K562 (cell line): ENCODE results near the gene ARHGEF7. TPM values are rescaled to one million over a fixed set of nuclear protein-coding genes. Genes with fewer than 3 reads are reported as not detected.

Experiments used
- ATAC-seq: fragments of 200-7000 bp; cut with Tn5 transposase; 3 replicates; pipeline ENCODE4 v1.9.1; 2020; ENCODE audit warnings: moderate library complexity
- BruUV-seq: library from RNA; stranded (reverse); fragments of 400-500 nt; replicated peaks from 2 replicates; lab custom pipeline; 2021; lab: Mats Ljungman, UMichigan
- CTCF ChIA-PET: fragments of 300-600 bp; formaldehyde crosslinking; extraction: SDS; loops from one replicate; lab custom pipeline; 2021; ENCODE audit warnings: low intra/inter-chr PET ratio; lab: Yijun Ruan, JAX
- POLR2A ChIA-PET: fragments of 300-600, 350-650 bp; sonication (Branson Sonifier 250); formaldehyde crosslinking; extraction: SDS; loops from one replicate; lab custom pipeline; 2021; ENCODE audit warnings: antibody characterized with exemption, inconsistent platforms; lab: Yijun Ruan, JAX
- DNase-seq, 4 experiments: peaks; one replicate each; pipeline versions ENCODE4 v3.0.0 to v3.0.0-alpha.2; 2011 to 2018; ENCODE audit warnings: low spot score in 3 of 4, mixed read lengths in 3 of 4; ENCODE audit errors: extremely low read depth in 1 of 4
- FAIRE-seq: peaks from 2 replicates; lab custom pipeline; 2011; peaks lifted over from hg19 to GRCh38; lab: Jason Lieb, UNC
- H2AFZ ChIP-seq: 2 replicates; pipeline ENCODE4 v1.6.0; 2011; ENCODE audit warnings: low read depth, low read length, control low read depth, inconsistent platforms
- H3K27ac ChIP-seq: fragments of 200-600 bp; 3 replicates; pipeline ENCODE4 v1.8.0; 2011; ENCODE audit warnings: low read depth, mild to moderate bottlenecking, control low read depth, inconsistent platforms, low read length, moderate library complexity, mixed read lengths; ENCODE audit errors: extremely low read depth
- H3K27me3 ChIP-seq, 2 experiments: fragments of 300-600 bp in 1 of 2; 2 replicates in 1 of 2; 3 replicates in 1 of 2; pipeline versions ENCODE4 v1.6.0 to v1.8.0; 2011; ENCODE audit warnings: inconsistent platforms in 2 of 2, low read length in 2 of 2, mild to moderate bottlenecking in 1 of 2, mixed read lengths in 1 of 2, moderate library complexity in 1 of 2; ENCODE audit not compliant: control insufficient read depth in 2 of 2, insufficient read depth in 2 of 2
- H3K36me3 ChIP-seq: fragments of 300-600 bp; 3 replicates; pipeline ENCODE4 v1.8.0; 2011; ENCODE audit warnings: mild to moderate bottlenecking, low read length, inconsistent platforms; ENCODE audit not compliant: control insufficient read depth, insufficient read depth
- H3K4me1 ChIP-seq, 2 experiments: fragments of 200-600 bp in 1 of 2; replicated peaks in 1 of 2; 2 replicates in 1 of 2; 3 replicates in 1 of 2; pipeline versions ENCODE4 v1.5.1 to v1.8.0; 2011; ENCODE audit warnings: inconsistent platforms in 2 of 2, low read length in 2 of 2, mild to moderate bottlenecking in 1 of 2, mixed read lengths in 1 of 2, moderate library complexity in 1 of 2; ENCODE audit not compliant: control insufficient read depth in 2 of 2, insufficient read depth in 2 of 2
- H3K4me2 ChIP-seq: 2 replicates; pipeline ENCODE4 v1.6.1; 2011; ENCODE audit warnings: low read length, control low read depth, inconsistent platforms, mixed read lengths; ENCODE audit not compliant: insufficient read depth
- H3K4me3 ChIP-seq: fragments of 200-600 bp; sonication (generic), shearing (Covaris generic); 2 replicates; pipeline ENCODE4 v1.5.1; 2016; ENCODE audit warnings: control low read depth, inconsistent platforms
- H3K79me2 ChIP-seq: fragments of 200-600 bp; 3 replicates; pipeline ENCODE4 v1.8.0; 2011; ENCODE audit warnings: low read length, inconsistent platforms; ENCODE audit not compliant: control insufficient read depth, insufficient read depth
- H3K9ac ChIP-seq, 2 experiments: 2 replicates each; pipeline versions ENCODE4 v1.6.0 to v1.6.1; 2011; ENCODE audit warnings: low read depth in 2 of 2, low read length in 2 of 2, control low read depth in 1 of 2, inconsistent platforms in 1 of 2, mild to moderate bottlenecking in 1 of 2, mixed read lengths in 1 of 2; ENCODE audit not compliant: insufficient read depth in 1 of 2
- H3K9me1 ChIP-seq: one replicate; pipeline ENCODE4 v1.6.0; 2011; ENCODE audit warnings: inconsistent platforms, mild to moderate bottlenecking, low read length, moderate library complexity; ENCODE audit not compliant: control insufficient read depth, insufficient read depth
- H3K9me3 ChIP-seq: replicated peaks from 2 replicates; pipeline ENCODE4 v1.5.1; 2011; ENCODE audit warnings: low read depth, low read length, inconsistent platforms; ENCODE audit not compliant: control insufficient read depth, insufficient read depth
- H4K20me1 ChIP-seq: replicated peaks from 2 replicates; pipeline ENCODE4 v1.6.1; 2011; ENCODE audit warnings: low read length, inconsistent platforms, mixed read lengths; ENCODE audit not compliant: control insufficient read depth, insufficient read depth
- CTCFL ChIP-seq: IDR thresholded peaks from 2 replicates; pipeline ENCODE4 v1.6.1; 2011; ENCODE audit warnings: borderline replicate concordance, low read depth, mild to moderate bottlenecking, moderate library complexity, low read length; ENCODE audit not compliant: insufficient read depth, poor library complexity, severe bottlenecking
- MCM2 ChIP-seq: fragments of 450-650 bp; IDR thresholded peaks from 2 replicates; pipeline ENCODE4 v1.6.1; 2017; ENCODE audit warnings: low read depth, mild to moderate bottlenecking
- NR2C1 ChIP-seq, 2 experiments: fragments of 450-650 bp; IDR thresholded peaks; 2 replicates each; pipeline ENCODE4 v1.6.1; 2017; ENCODE audit warnings: mild to moderate bottlenecking in 2 of 2, antibody characterized with exemption in 1 of 2, inconsistent platforms in 1 of 2, missing compliant biosample characterization in 1 of 2, missing genetic modification characterization in 1 of 2
- PHF20 ChIP-seq: fragments of 450-650 bp; IDR thresholded peaks from 2 replicates; pipeline ENCODE4 v1.6.1; 2018; ENCODE audit not compliant: partially characterized antibody
- RAD51 ChIP-seq: fragments of 450-650 bp; IDR thresholded peaks from 2 replicates; pipeline ENCODE4 v1.7.1; 2016; ENCODE audit warnings: low read depth, mild to moderate bottlenecking, borderline replicate concordance
- RERE ChIP-seq: sonication (generic); formaldehyde crosslinking; IDR thresholded peaks from 2 replicates; pipeline ENCODE4 v1.8.0; 2023; ENCODE audit warnings: missing genetic modification reagents, mild to moderate bottlenecking, borderline replicate concordance
- SPI1 ChIP-seq: IDR thresholded peaks from 2 replicates; pipeline ENCODE4 v1.6.1; 2011; ENCODE audit warnings: low read depth, low read length, control low read depth, borderline replicate concordance
- TCF15 ChIP-seq: fragments of 250-450 bp; sonication (Bioruptor Pico); IDR thresholded peaks from 2 replicates; pipeline ENCODE4 v1.8.0; 2022; ENCODE audit warnings: moderate library complexity, mild to moderate bottlenecking, inconsistent platforms
- ZNF436 ChIP-seq: fragments of 250-450, 450-650 bp; sonication (Bioruptor Pico); formaldehyde crosslinking; IDR thresholded peaks from 2 replicates; pipeline ENCODE4 v1.7.0; 2020; ENCODE audit warnings: mild to moderate bottlenecking
- ZSCAN29 ChIP-seq: fragments of 450-650 bp; IDR thresholded peaks from 2 replicates; pipeline ENCODE4 v1.6.1; 2017
- WGBS: fragments of 100-300 bp; shearing (Covaris generic); methylation state at CpG from one replicate; pipeline ENCODE4 v1.1.6; 2016; ENCODE audit warnings: low coverage, mixed read lengths; ENCODE audit not compliant: insufficient coverage; ENCODE audit errors: missing lambda C conversion rate; 5-methylcytosine and 5-hydroxymethylcytosine counted together
- in situ Hi-C: fragments of 300-500 bp; cut with MboI; formaldehyde crosslinking; loops from 4 replicates; pipeline ENCODE4 v1.15.0; 2018; ENCODE audit warnings: inconsistent platforms, mixed read lengths
- intact Hi-C: fragments of 100-400 bp; cut with micrococcal nuclease; formaldehyde crosslinking; loops from 2 replicates; pipeline ENCODE4 v1.14.2; 2022
- polyA plus RNA-seq, 8 experiments: library from polyadenylated mRNA; depleted of rRNA in 4 of 8; stranded (reverse) in 5 of 8; unstranded in 3 of 8; fragments of >200 nt; fragmentation: Nextera tagmentation in 2 of 8; fragmentation: Illumina TruSeq in 1 of 8; extraction: Ambion mirVana in 2 of 8; extraction: Trizol in 1 of 8; gene quantifications; 2 replicates each; pipeline versions ENCODE4 v1.2.1 to v1.2.3, GENCODE V29; 2011 to 2014; ENCODE audit warnings: inconsistent platforms in 1 of 8, missing spikeins in 1 of 8
- total RNA-seq, 7 experiments: library from RNA; depleted of rRNA in 6 of 7; stranded (reverse); fragments of >200 nt in 6 of 7; fragmentation: Illumina TruSeq in 2 of 7; extraction: Trizol in 2 of 7; gene quantifications; 2 replicates each; pipeline versions ENCODE4 v1.2.1 to v1.2.3, GENCODE V29; 2011 to 2021; ENCODE audit warnings: low replicate concordance in 1 of 7

The ARHGEF7 gene
- total and polyA plus RNA-seq, 9 of the 15 experiments (the other 6 are each of a cell fraction or from before 2014, with no cell fraction given), result 2.1 to 26.8 (median 17.5) TPM

- ChIA-PET POLR2A (no interaction called here), CTCF (no interaction called here)
- no TSS peak for BruUV-seq
- no peaks in the 10 kb centered on the region for H3K27me3 ChIP-seq
- H3K36me3 ChIP-seq, result peaks cover 29% of the 10 kb centered on the region; the same call in 2 of the 3 replicates
- H3K27ac ChIP-seq, result no peak overlapping the region
- H3K9me3 ChIP-seq, result no peaks in the 10 kb centered on the region
- no peaks in the 10 kb centered on the region for H3K9me1 ChIP-seq
- no peaks in the 10 kb centered on the region; the same call in 1 of the 2 replicates for H4K20me1 ChIP-seq
- no peak overlapping the region for H3K4me2 ChIP-seq
- H2AFZ ChIP-seq, result no peak overlapping the region
- 83% methylated on average over 6 of the region's 9 CpGs for WGBS
- H3K9ac ChIP-seq, result no peak overlapping the region
- intact Hi-C loops (no loop called here), in situ Hi-C loops (no loop called here)
- ATAC-seq (no peak), FAIRE-seq (no peak), DNase-seq (no peak)
- no peaks in the 10 kb centered on the region; a peak in 1 of 5 replicates for H3K4me1 ChIP-seq
- no peak for TF ChIP-seq SPI1
- TF ChIP-seq RERE, result no peak
- TF ChIP-seq CTCFL, result no peak
- TF ChIP-seq ZNF436 (CRISPR knock-in tag), result no peak
- TF ChIP-seq RAD51, result no peak
- no peak for TF ChIP-seq PHF20
- TF ChIP-seq NR2C1 (IDR thresholded peaks at IDR 0.05), result no peak
- no peak for TF ChIP-seq NR2C1 (tag; IDR thresholded peaks at IDR 0.05)
- no peak for TF ChIP-seq MCM2
- no peak for TF ChIP-seq ZSCAN29
- TF ChIP-seq TCF15 (CRISPR knock-in tag), result no peak
- no peaks in the 10 kb centered on the region for H3K79me2 ChIP-seq
- no peak overlapping the region for H3K4me3 ChIP-seq
Measured at GRCh38 chr13:111295886-111296285, 180.8 kb downstream of the ARHGEF7 start.
